Fibroblast of skin of right quadriceps (primary cell): ENCODE results near the gene DNMT3B.
A peak's percentile ranks its signal among the peaks of the same experiment; 100 is the strongest.
"Not testable (repeated sequence)": the region's sequence is repeated elsewhere in the genome, so short reads cannot be mapped to it uniquely, and the experiment has no call there.

ENCODE experiments used
- DNase-seq: peaks from one replicate; pipeline ENCODE4 v3.0.0-alpha.2; 2013

Gene DNMT3B

GRCh38 chr20:32761831-32762753 is at the start of gene DNMT3B:
Gene DNMT3B (plus strand): TSS chr20:32762385. CDS start chr20:32780324, 17,939 bp downstream.
- DNase-seq = peak; percentile 84

DNA sequence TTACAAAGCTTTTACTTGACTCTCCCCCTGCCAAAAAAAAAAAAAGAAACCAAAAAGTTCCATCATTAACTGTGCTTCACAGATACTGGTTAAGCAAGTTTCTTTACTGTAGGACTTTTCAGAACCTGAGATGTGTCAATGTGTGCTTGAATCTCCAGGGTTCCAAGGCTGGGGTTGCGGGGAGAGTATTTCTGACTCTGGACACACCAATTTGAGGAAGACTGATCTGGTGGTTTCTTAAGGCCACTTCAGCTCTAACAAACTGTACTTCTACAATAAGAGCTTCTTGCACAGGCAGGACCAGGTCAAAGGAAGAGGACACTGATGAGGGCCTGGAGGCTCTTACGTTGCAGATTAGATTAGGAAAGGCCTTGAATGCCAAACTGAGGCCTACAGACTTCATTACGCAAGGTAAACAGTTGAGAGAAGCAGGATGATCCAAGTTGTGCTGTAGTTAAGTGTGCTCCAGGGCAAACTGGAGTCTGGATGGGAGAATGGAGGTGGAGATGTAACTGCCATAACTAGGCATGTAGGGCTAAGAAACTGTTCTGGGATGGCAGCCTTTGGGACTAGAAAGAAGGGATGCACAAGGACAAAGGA is 43.3 kb upstream of the DNMT3B start:
- DNase-seq = no peak

- peak; percentile 68 for DNase-seq
These were observed 34.5 kb upstream of the DNMT3B start for GRCh38 chr20:32727683-32728082.

DNA sequence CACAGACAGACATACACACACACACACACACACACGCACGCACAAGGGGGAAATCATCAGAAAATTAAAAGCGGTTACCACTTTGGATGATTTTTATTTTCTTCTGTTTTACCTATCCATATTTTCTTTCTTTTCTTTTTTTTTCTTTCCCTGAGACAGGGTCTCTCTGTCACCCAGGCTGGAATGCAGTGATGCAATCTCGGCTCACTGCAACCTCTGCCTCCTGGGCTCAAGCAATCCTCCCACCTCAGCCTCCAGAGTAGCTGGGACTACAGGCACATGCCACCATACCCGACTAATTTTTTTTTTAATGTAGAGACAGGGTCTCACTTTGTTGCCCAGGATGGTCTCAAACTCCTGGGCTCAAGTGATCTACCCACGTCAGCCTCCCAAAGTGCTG is 33.8 kb upstream of the DNMT3B start:
- not testable (repeated sequence) for DNase-seq

- DNase-seq = not testable (repeated sequence)
These were observed 32.9 kb upstream of the DNMT3B start for GRCh38 chr20:32729334-32729733.

- no peak for DNase-seq
These were observed 30.3 kb upstream of the DNMT3B start for GRCh38 chr20:32731882-32732266.

DNA sequence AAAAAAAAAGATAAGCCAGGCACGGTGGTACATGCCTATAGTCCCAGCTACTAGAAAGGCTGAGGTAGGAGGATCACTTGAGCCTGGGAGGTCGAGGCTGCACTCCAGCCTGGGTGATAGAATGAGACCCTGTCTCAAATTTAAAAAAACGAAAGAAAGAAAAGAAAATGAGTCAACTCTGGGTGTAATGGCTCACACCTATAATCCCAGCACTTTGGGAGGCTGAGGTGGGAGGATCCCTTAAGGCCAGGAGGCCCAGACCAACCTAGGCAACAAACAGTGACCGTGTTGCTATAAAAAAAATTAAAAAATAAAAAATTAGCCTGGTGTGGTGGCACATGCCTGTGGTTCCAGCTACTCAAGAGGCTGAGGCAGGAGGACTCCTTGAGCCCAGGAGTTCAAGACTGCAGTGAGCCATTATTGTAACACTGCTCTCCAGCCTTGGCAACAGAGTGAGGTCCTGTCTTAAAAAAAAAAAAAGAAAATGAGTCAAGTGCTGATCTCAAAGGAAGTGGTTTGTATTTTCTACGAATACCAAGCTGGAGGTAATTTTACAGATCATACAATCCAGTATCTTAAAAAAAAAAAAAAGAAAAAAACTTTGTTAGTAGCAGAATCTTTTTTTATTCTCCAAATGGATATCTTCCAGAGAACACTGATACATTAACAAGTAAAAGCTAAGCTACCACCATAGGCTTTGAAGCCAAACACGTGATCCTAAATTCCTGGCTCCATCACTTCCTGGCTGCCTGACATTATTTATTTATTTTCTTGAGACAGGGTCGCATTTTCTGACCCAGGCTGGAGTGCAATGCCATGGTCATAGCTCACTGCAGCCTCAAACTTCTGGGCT is 24.6 kb upstream of the DNMT3B start:
- peak; percentile 83 for DNase-seq

DNA sequence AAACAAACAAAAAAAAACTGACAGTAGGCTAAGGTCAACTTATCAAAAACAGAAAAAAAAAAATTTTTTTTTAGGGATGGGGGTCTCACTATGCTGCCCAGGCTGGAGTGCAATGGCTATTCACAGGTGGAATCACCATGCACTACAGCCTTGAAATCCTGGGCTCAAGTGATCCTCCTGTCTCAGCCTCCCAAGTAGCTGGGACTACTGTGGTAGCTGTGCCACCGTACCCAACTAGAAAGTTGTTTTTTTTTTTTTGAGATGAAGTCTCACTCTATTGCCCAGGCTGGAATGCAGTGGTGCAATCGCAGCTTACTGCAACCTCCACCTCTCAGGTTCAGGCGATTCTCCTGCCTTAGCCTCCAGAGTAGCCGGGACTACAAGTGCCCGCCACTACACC is 21.0 kb upstream of the DNMT3B start:
- DNase-seq = no peak

GRCh38 chr20:32742322-32743236 is 19.6 kb upstream of the DNMT3B start:
- DNase-seq = no peak

DNA sequence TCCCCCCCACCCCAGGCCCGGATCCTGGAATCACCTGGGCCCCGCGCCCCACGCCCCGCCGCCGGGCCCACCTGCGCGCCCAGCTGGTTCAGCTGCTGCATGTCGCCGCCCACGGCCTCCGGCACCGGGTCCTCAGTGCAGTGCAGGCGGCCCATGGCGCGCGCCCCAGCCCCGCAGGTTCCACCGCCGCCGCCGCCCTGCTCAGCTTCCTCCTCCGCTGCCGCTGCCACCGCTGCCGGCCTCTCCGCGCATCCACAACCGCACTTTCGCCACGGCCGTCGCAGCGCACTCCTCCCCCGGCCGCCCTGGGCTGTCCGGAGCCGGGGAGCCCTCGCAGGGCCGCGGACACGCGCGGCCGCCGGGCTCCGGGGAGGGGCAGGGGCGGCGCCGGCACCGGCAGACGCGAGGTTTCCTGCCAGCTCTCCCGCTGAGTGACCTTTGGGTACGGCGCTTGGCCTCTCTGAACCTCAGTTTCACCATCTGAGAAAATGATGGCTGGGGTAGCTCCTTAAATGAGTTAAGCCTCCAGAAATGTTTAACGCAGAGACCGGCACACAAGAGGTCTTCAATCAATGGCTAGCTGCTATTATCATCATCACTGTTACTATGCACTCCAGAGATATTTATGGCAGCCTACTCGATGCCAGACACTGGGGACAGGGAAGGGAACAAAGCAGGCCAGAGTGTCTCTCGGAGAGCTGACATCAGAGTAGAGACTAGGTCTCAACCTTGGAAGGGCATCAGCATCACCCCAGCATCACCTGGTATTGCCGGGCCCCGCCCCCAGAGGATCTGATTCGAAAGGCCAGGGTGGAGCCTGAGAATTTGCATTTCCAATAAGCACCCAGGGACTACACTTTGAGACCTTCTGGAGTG is 18.7 kb upstream of the DNMT3B start, which contains the start of gene COMMD7:
Gene COMMD7 (minus strand): TSS at position 231 of the 876 bp plus-strand sequence. CDS start 76 bp downstream, at position 155.
- peak; percentile 38 for DNase-seq

- no peak for DNase-seq
These were observed 12.1 kb upstream of the DNMT3B start for GRCh38 chr20:32749914-32750637.

GRCh38 chr20:32751293-32751692 is 10.9 kb upstream of the DNMT3B start:
- DNase-seq = no peak

- no peak for DNase-seq
These were observed 10.3 kb upstream of the DNMT3B start for GRCh38 chr20:32751702-32752457.

DNA sequence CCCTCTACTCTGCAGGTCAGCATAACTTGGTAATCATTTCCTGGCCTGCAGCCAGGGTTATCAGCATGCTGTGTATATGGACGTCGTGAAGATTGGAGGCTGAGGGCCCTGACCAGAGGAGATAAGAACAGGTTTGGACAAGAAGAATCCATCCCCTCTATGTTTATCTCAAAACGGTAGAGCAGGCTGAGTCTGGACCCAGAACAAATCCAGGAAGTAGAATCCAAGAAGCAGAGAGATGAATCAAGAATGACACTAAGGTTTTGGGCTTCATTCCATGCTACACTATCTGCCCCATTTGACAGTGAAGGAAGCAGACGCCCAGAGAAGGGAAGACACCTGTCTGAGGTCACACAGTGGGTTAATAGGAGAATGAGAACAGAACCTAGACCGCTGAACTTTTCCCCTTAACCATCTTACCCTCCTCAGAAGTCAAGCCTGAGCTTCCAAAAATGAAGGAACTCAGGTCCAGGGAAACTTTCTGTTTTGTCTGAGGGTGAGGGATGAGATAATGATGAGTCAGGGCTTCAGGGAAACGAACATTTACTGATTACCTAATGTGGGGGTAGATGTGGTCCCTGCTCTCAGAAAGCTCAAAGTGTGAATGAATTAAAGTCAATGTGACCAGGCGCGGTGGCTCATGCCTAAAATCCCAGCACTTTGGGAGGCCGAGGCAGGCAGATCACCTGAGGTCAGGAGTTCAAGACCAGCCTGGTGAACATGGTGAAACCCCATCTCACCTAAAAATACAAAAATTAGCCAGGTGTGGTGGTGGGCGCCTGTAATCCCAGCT is 9.5 kb upstream of the DNMT3B start:
- DNase-seq = peak; percentile 83

DNA sequence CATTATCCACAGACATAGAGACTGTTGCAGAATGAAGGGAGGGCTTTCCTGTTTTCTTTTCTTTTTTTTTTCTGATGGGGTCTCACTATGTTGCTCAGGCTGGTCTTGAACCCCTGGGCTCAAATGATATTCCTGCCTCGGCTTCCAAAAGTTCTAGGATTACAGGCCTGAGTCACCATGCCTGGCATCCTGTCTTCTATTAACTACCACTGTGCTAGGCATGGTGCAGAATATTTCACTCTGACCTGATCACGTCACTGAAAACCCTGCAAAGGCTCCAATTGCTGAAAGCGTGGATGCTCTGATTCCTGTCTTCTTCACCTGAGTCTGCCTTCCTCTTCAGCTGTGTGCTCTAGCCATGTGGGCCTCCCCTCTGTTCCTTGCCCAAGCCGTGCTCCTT is 8.5 kb upstream of the DNMT3B start:
- peak; percentile 32 for DNase-seq

GRCh38 chr20:32756156-32756555 is 6.0 kb upstream of the DNMT3B start:
- no peak for DNase-seq

- no peak for DNase-seq
These were observed 761 bp upstream of the DNMT3B start for GRCh38 chr20:32761417-32761830.

DNA sequence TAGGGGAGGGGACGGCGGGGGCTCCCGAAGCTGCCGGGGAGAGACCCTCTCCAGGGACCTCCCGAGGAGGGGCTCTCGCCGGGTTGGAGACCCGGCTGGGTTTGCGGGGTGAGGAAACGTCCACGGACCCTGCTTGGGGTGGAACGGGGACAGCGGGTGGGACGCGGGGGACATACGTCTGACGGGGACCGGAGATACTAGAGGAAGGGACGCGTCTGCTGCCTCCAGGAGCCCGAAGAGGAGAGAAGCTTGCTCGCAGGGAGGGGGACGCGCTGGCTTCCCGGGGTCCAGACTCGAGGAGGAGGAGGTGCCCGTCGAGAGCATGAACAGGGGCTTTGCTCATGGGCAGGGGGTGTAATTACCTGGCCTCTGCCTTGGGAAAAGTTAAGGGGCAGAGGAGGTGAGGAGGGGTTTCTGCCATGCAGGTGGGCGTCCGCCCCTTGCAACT is 593 bp downstream of the DNMT3B start:
- no peak for DNase-seq
